Measurements from ENCODE around the gene IGSF21. TPM values are rescaled to one million over a fixed set of nuclear protein-coding genes. Genes with fewer than 3 reads are reported as not detected.

Gene IGSF21
- total RNA-seq, 1 donor from 2014 or later = not detected

DNA sequence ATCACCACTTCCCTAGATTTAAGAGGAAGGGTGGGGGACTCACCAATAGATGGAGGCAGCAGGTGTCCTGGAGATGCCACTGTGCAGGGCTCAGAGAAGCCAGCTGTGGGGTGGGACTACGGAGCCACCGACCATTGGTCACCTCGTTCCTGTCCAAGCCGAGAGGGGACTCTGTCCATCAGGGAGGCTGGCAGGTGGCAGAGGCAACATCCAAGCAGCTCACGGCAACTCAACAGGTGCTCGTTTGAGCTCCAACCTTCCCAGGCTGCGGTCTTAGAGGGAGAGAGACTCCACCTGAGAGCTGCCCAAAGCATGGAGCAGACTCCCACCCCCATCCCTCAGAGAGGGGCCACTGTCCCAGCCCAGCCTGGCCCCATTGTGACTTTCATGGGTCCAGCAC is 71.4 kb downstream of the IGSF21 start:
- H3K27ac Mint-ChIP-seq = no peak overlapping the region
- H3K36me3 Mint-ChIP-seq = no peaks in the 10 kb centered on the region
- H3K4me3 Mint-ChIP-seq = no peak overlapping the region
- no peak for DNase-seq (ENCODE audit: low spot score in 2 of 2, unreplicated experiment in 2 of 2)
- no peaks in the 10 kb centered on the region for H3K9me3 Mint-ChIP-seq
- peaks cover 6% of the 10 kb centered on the region for H3K4me1 Mint-ChIP-seq
- H3K27me3 Mint-ChIP-seq (ENCODE audit: low read depth) = peaks cover 43% of the 10 kb centered on the region
- TF ChIP-seq, protein P1, sequence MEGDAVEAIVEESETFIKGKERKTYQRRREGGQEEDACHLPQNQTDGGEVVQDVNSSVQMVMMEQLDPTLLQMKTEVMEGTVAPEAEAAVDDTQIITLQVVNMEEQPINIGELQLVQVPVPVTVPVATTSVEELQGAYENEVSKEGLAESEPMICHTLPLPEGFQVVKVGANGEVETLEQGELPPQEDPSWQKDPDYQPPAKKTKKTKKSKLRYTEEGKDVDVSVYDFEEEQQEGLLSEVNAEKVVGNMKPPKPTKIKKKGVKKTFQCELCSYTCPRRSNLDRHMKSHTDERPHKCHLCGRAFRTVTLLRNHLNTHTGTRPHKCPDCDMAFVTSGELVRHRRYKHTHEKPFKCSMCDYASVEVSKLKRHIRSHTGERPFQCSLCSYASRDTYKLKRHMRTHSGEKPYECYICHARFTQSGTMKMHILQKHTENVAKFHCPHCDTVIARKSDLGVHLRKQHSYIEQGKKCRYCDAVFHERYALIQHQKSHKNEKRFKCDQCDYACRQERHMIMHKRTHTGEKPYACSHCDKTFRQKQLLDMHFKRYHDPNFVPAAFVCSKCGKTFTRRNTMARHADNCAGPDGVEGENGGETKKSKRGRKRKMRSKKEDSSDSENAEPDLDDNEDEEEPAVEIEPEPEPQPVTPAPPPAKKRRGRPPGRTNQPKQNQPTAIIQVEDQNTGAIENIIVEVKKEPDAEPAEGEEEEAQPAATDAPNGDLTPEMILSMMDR (IDR thresholded peaks at IDR 0.05; ENCODE audit: unreplicated experiment) = no peak

DNA sequence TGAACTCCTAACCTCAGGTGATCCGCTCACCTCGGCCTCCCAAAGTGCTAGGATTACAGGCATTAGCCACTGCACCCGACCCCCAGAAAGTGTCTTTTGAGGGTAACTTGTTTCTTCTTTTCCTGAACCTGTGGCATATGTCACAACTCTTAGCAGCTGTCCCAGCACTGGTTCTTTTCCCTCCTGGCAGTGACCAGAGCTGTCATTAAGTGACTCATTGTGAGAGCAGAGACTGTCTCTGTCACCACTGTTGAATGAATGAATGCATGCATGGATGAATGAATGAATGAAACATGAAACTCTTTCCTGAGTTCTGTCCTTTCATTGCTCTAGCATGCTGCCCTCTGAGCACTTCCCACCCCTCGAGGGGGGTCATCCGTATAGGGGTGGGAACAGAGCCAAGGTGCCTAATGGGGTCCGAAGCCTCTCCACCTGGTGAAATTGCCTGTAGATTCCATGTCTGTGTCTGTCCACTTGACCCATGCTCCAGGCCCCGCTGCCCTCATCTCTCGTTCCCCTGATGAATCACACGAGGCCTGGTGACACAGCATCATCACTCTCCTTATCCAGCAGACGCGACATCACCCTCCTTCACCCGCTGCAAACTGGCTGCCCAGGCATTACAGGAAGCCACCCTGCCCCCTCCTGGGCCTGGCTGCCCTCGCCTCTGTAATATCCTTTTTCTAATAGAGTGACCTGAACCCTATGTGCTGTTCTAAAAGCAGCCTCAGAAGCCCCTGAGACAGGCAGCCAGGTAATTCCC is 75.0 kb downstream of the IGSF21 start:
- no peak for DNase-seq (ENCODE audit: low spot score in 2 of 2, unreplicated experiment in 2 of 2)
- TF ChIP-seq, protein P1 (IDR thresholded peaks at IDR 0.05; ENCODE audit: unreplicated experiment) = no peak
- no peak overlapping the region for H3K27ac Mint-ChIP-seq
- H3K27me3 Mint-ChIP-seq (ENCODE audit: low read depth) = peaks cover 48% of the 10 kb centered on the region
- H3K4me3 Mint-ChIP-seq = no peak overlapping the region
- H3K36me3 Mint-ChIP-seq = no peaks in the 10 kb centered on the region
- no peaks in the 10 kb centered on the region for H3K9me3 Mint-ChIP-seq
- peaks cover 3% of the 10 kb centered on the region for H3K4me1 Mint-ChIP-seq

DNA sequence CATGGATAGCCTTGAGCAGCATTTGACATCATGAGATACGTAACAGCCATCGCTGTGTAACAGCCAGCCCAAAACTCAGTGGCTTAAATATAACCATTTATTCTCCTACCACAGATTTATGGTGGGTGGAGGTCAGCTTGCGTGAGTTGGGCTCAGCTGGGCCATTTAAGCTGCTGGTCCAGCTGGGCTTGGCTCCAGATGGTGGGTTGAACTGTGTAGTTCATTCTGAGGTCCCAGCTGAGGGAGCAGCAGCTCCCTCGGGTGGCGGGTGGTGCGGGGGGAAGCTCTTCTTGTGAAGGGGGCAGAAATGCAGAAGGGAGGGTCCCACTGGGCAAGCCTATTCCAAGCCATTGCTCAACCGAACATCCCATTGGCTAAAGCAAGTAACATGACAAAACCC is 75.9 kb downstream of the IGSF21 start:
- Mint-ChIP-seq H3K27me3 (ENCODE audit: low read depth) (peaks cover 46% of the 10 kb centered on the region), H3K27ac (no peak overlapping the region), H3K9me3 (no peaks in the 10 kb centered on the region), H3K4me3 (no peak overlapping the region), H3K36me3 (no peaks in the 10 kb centered on the region), H3K4me1 (peaks cover 3% of the 10 kb centered on the region)
- TF ChIP-seq, protein P1 (IDR thresholded peaks at IDR 0.05; ENCODE audit: unreplicated experiment) = no peak
- DNase-seq (ENCODE audit: low spot score in 2 of 2, unreplicated experiment in 2 of 2) = no peak

DNA sequence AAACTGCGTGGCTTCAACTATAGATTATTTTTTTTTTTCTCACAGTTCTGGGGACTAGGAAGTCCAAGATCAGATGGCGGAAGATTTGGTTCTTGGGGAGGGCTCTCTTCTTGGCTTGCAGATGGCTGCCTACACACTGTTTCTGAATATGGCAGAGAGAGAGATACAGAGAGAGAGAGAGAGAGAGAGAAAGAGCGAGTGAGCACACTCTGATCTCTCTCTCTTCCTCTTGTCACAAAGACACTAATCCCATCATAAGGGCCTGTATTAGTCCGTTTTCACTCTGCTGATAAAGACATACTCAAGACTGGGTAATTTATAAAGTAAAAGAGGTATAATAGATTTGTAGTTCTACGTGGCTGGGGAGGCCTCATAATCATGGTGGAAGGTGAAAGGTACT is 79.5 kb downstream of the IGSF21 start:
- H3K4me1 Mint-ChIP-seq = peaks cover 3% of the 10 kb centered on the region
- peaks cover 49% of the 10 kb centered on the region for H3K27me3 Mint-ChIP-seq (ENCODE audit: low read depth)
- no peaks in the 10 kb centered on the region for H3K9me3 Mint-ChIP-seq
- no peaks in the 10 kb centered on the region for H3K36me3 Mint-ChIP-seq
- TF ChIP-seq, protein P1 (IDR thresholded peaks at IDR 0.05; ENCODE audit: unreplicated experiment) = no peak
- DNase-seq (ENCODE audit: low spot score in 2 of 2, unreplicated experiment in 2 of 2) = no peak
- H3K4me3 Mint-ChIP-seq = no peak overlapping the region
- no peak overlapping the region for H3K27ac Mint-ChIP-seq

DNA sequence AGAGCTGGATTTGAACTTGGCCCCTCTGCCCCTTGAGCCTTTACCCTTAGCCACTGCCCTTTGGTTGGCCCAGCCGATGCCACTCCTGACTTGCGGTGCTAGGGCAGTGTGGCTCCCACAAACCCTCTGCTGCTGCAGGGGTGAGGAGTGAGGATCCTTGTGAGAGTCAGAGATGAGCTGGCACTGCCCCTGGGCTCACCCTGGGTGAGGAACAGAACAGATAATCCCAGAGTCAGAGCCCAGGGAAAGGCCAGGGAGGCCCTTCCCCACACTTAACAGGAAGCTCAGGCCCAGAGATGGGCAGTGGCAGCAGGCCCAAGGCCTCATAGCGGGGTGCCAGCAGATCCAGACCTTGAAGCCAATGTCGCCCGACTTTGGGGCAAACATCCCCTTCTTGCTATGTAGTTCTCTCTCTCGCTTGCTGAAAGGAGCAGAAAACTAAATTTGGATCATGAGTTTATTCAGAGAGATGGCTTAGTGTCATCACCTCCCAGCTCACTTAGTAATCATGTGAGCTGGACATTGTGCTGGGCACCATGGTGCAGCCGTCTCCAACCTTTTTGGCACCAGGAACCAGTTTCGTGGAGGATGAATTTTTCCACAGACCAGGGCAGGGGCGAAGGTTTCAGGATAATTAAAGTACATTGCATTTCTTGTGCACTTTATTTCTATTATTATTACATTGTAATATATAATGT is 81.4 kb downstream of the IGSF21 start:
- TF ChIP-seq, protein P1 (IDR thresholded peaks at IDR 0.05; ENCODE audit: unreplicated experiment) = no peak
- Mint-ChIP-seq H3K27ac (no peak overlapping the region), H3K4me3 (no peak overlapping the region), H3K36me3 (no peaks in the 10 kb centered on the region), H3K27me3 (ENCODE audit: low read depth) (peaks cover 38% of the 10 kb centered on the region), H3K4me1 (peaks cover 6% of the 10 kb centered on the region), H3K9me3 (no peaks in the 10 kb centered on the region)
- no peak for DNase-seq (ENCODE audit: low spot score in 2 of 2, unreplicated experiment in 2 of 2)
